ENCODE data around the gene GLO1.
"Not testable (repeated sequence)": the region's sequence is repeated elsewhere in the genome, so short reads cannot be mapped to it uniquely, and the experiment has no call there.

The GLO1 gene

GRCh38 chr6:38703949-38704590, 1.1 kb upstream of the GLO1 start:
- DNase-seq = no peak

- no peak for DNase-seq
These were observed 1.4 kb downstream of the GLO1 start for GRCh38 chr6:38701551-38701950.

GRCh38 chr6:38699702-38700101, 3.2 kb downstream of the GLO1 start:
- not testable (repeated sequence) for DNase-seq

- DNase-seq = no peak
These were observed 5.1 kb downstream of the GLO1 start for GRCh38 chr6:38697846-38698245.

GRCh38 chr6:38696345-38696744, 6.6 kb downstream of the GLO1 start:
- DNase-seq = no peak

- no peak for DNase-seq
These were observed 7.0 kb downstream of the GLO1 start for GRCh38 chr6:38695933-38696332.

GRCh38 chr6:38695227-38695900, 7.6 kb downstream of the GLO1 start:
- no peak for DNase-seq

GRCh38 chr6:38688579-38689087, 14.3 kb downstream of the GLO1 start:
- no peak for DNase-seq

GRCh38 chr6:38687549-38687948, 15.4 kb downstream of the GLO1 start:
- no peak for DNase-seq

GRCh38 chr6:38687043-38687353, 15.9 kb downstream of the GLO1 start:
- no peak for DNase-seq

- DNase-seq = no peak
These were observed 16.5 kb downstream of the GLO1 start for GRCh38 chr6:38686270-38687042.

GRCh38 chr6:38684904-38685303, 18.0 kb downstream of the GLO1 start:
- no peak for DNase-seq

- DNase-seq = no peak
These were observed 18.7 kb downstream of the GLO1 start for GRCh38 chr6:38684237-38684636.

- DNase-seq = no peak
These were observed 21.1 kb downstream of the GLO1 start for GRCh38 chr6:38681850-38682249.

GRCh38 chr6:38679668-38680067, 23.3 kb downstream of the GLO1 start:
- no peak for DNase-seq

GRCh38 chr6:38678178-38678760, 24.7 kb downstream of the GLO1 start:
- no peak for DNase-seq

- DNase-seq = no peak
These were observed 25.9 kb downstream of the GLO1 start for GRCh38 chr6:38676974-38677544.

- no peak for DNase-seq
These were observed 26.5 kb downstream of the GLO1 start for GRCh38 chr6:38676236-38676973.

GRCh38 chr6:38673397-38674165, 29.4 kb downstream of the GLO1 start:
- DNase-seq = no peak

- peak; percentile 56 for DNase-seq
These were observed 31.0 kb downstream of the GLO1 start for GRCh38 chr6:38671885-38672467.
